Uterus (tissue), 4 donors: Measurements from ENCODE around the gene MS4A18. TPM values are rescaled to one million over a fixed set of nuclear protein-coding genes. Genes with fewer than 3 reads are reported as not detected.

Experiments used
- DNase-seq, 2 donors: peaks; one replicate each; pipeline ENCODE4 v3.0.0-alpha.2; 2019 to 2020
- H3K27ac ChIP-seq, 2 donors: fragments of 200-600 bp; sonication (generic); 1 replicate in 1 of 2; 2 replicates in 1 of 2; pipeline ENCODE4 v1.5.1; 2016 to 2018
- H3K27me3 ChIP-seq, 2 donors: fragments of 200-600 bp; sonication (generic); one replicate each; pipeline ENCODE4 v1.5.1; 2018 to 2019; ENCODE audit warnings: control low read depth in 1 of 2
- H3K36me3 ChIP-seq, 2 donors: fragments of 200-600 bp; sonication (generic); one replicate each; pipeline ENCODE4 v1.5.1; 2019; ENCODE audit warnings: control low read depth in 1 of 2
- H3K4me1 ChIP-seq, 2 donors: fragments of 200-600 bp; sonication (generic); one replicate each; pipeline ENCODE4 v1.5.1; 2018 to 2019; ENCODE audit warnings: control low read depth in 1 of 2
- H3K4me3 ChIP-seq, 2 donors: fragments of 200-600 bp; sonication (generic); 1 replicate in 1 of 2; 2 replicates in 1 of 2; pipeline ENCODE4 v1.5.1; 2018 to 2019; ENCODE audit warnings: mild to moderate bottlenecking in 1 of 2
- H3K9me3 ChIP-seq, 2 donors: fragments of 200-600 bp; sonication (generic); one replicate each; pipeline ENCODE4 v1.5.1; 2019; ENCODE audit warnings: control low read depth in 1 of 2
- POLR2A ChIP-seq, 2 donors: fragments of 450-650 bp; IDR thresholded peaks; one replicate each; pipeline ENCODE4 v1.6.1; 2016; ENCODE audit warnings: antibody characterized with exemption in 2 of 2, mild to moderate bottlenecking in 1 of 2, moderate library complexity in 1 of 2
- intact Hi-C: fragments of 100-400 bp; cut with DNase I; formaldehyde crosslinking; loops from one replicate; pipeline ENCODE4 v1.15.1; 2023; ENCODE audit warnings: low total_unique reads
- total RNA-seq, 4 donors: library from RNA; depleted of rRNA in 3 of 4; stranded (reverse); fragments of >200 nt in 3 of 4; gene quantifications; one replicate each; pipeline versions ENCODE4 v1.1.0 to v1.2.4, GENCODE V29; 2014 to 2023
- TF ChIP-seq, protein P1 (sequence below), 4 experiments: fragments of 200-600 bp in 2 of 4; fragments of 450-650 bp in 2 of 4; sonication (generic) in 2 of 4; IDR thresholded peaks; one replicate each; pipeline ENCODE4 v1.5.1; 2016 to 2019; ENCODE audit warnings: antibody characterized with exemption in 4 of 4, mild to moderate bottlenecking in 2 of 4, moderate library complexity in 1 of 4
- donor health status: DM: yes; HTN: yes; CAD: no.

MS4A18 gene
- total RNA-seq, 4 donors from 2014 or later: not detected

DNA sequence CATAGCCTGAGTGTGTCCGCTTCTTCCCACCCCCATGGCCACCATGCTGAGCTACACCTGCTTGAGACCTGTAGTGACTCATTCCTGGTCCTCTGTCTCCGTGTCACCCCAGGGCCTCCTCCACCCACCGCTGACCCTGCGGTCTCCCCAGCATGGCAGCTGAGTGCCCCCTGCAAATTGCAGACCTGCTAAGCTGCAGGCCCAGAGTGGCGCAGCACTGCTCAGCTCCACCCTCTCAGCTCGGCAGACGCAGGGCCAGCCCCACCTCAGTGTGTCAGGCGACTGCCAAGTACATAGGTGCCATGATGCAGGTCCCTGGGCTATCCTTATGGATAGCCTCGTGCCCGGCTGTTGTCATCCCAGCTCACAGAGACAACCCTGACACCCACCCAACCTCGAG is 45.3 kb downstream of the MS4A18 start:
- H3K27ac ChIP-seq: no peak overlapping the region

DNA sequence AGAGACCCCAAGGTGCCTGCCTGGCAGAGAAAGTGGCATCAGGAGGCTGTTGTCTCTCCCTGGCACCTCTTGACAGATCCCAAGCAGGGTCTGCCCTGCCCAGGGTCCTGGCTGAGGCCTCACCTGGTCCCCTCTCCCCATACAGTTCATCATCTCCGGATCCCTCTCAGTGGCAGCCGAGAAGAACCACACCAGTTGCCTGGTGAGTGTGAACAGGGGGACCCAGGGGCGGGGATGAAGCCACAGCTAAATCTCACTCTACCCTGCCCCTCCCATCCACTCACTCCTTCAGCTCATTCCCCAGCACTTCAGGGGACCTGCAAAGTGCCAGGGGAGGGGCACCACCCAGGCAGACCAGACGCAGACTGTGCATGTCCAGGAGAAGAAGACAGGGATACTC is 46.6 kb downstream of the MS4A18 start:
- Histone ChIP-seq H3K9me3 (no peaks in the 10 kb centered on the region), H3K4me1 (no peaks in the 10 kb centered on the region), H3K27me3 (no peaks in the 10 kb centered on the region), H3K27ac (no peak overlapping the region), H3K36me3 (no peaks in the 10 kb centered on the region), H3K4me3 (no peak overlapping the region)
- TF ChIP-seq, protein P1, sequence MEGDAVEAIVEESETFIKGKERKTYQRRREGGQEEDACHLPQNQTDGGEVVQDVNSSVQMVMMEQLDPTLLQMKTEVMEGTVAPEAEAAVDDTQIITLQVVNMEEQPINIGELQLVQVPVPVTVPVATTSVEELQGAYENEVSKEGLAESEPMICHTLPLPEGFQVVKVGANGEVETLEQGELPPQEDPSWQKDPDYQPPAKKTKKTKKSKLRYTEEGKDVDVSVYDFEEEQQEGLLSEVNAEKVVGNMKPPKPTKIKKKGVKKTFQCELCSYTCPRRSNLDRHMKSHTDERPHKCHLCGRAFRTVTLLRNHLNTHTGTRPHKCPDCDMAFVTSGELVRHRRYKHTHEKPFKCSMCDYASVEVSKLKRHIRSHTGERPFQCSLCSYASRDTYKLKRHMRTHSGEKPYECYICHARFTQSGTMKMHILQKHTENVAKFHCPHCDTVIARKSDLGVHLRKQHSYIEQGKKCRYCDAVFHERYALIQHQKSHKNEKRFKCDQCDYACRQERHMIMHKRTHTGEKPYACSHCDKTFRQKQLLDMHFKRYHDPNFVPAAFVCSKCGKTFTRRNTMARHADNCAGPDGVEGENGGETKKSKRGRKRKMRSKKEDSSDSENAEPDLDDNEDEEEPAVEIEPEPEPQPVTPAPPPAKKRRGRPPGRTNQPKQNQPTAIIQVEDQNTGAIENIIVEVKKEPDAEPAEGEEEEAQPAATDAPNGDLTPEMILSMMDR (IDR thresholded peaks at IDR 0.05): no peak
- TF ChIP-seq POLR2A (IDR thresholded peaks at IDR 0.05): no peak
- no peak for DNase-seq
- intact Hi-C loops: no loop called here

More for the DNA sequence above, 45.3 kb downstream of the MS4A18 start:
- H3K9me3 ChIP-seq: no peaks in the 10 kb centered on the region
- H3K4me3 ChIP-seq: no peak overlapping the region
- intact Hi-C loops: no loop called here
- TF ChIP-seq, protein P1 (IDR thresholded peaks at IDR 0.05): no peak
- TF ChIP-seq POLR2A (IDR thresholded peaks at IDR 0.05): no peak
- no peaks in the 10 kb centered on the region for H3K4me1 ChIP-seq
- H3K27me3 ChIP-seq: no peaks in the 10 kb centered on the region
- DNase-seq: no peak
- no peaks in the 10 kb centered on the region for H3K36me3 ChIP-seq

DNA sequence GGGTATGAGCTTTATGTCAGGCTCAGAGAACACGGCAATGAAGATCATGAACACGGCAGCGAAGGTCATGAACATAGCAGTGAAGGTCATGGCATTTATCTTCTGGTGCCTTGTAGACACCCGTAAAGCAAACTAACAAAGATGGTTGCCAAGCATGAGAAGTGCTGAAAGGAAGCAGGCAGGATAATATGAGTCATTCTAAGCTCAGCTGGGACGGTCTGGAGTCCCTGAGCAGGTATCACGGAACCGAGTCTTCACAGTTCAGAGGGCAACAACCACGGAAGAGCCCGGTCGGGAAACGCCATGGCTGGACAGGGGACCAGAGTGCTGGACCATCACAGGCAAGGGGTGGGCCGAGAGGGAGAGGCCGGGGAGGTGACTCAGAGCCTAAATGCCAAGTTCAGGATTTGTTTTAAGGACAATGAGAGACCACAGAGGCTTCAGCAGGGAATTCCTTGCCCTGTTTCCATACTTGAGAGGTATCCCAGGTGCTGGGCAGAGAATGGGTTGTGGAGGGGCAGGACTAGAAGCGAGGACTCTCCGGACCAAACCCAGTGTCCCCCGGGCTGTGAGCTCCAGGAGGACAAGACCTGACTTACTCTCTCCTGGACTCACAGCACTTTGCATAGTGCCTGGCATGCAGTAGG is 47.5 kb downstream of the MS4A18 start:
- Histone ChIP-seq H3K4me1 (no peaks in the 10 kb centered on the region), H3K27ac (no peak overlapping the region), H3K4me3 (no peak overlapping the region), H3K9me3 (no peaks in the 10 kb centered on the region), H3K27me3 (no peaks in the 10 kb centered on the region), H3K36me3 (no peaks in the 10 kb centered on the region)
- no peak for DNase-seq
- TF ChIP-seq, protein P1 (IDR thresholded peaks at IDR 0.05): no peak
- TF ChIP-seq POLR2A (IDR thresholded peaks at IDR 0.05): no peak
- intact Hi-C loops: no loop called here

DNA sequence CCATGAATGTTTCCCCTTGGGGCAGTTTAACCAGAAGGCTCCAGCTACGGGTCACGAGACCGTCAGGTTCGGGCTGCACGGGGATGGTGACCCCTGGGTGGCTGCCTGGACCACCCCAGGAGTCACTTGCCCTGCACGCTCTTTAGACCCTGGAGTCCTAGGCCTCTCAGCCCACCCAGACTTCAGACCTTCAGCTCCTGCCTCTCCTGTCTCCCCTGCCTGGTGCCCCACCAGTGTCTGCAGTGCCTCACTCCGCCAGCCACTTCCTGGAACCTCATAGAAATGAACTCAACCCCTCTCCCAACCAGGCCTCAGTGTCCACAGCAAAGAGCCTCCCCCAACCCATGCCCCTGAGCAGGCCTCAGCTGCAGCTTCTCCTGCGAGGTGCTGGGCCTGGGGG is 48.1 kb downstream of the MS4A18 start:
- Histone ChIP-seq H3K9me3 (no peaks in the 10 kb centered on the region), H3K4me1 (no peaks in the 10 kb centered on the region), H3K4me3 (no peak overlapping the region), H3K27me3 (no peaks in the 10 kb centered on the region), H3K27ac (no peak overlapping the region), H3K36me3 (no peaks in the 10 kb centered on the region)
- no peak for TF ChIP-seq POLR2A (IDR thresholded peaks at IDR 0.05)
- TF ChIP-seq, protein P1 (IDR thresholded peaks at IDR 0.05): no peak
- intact Hi-C loops: no loop called here
- no peak for DNase-seq

DNA sequence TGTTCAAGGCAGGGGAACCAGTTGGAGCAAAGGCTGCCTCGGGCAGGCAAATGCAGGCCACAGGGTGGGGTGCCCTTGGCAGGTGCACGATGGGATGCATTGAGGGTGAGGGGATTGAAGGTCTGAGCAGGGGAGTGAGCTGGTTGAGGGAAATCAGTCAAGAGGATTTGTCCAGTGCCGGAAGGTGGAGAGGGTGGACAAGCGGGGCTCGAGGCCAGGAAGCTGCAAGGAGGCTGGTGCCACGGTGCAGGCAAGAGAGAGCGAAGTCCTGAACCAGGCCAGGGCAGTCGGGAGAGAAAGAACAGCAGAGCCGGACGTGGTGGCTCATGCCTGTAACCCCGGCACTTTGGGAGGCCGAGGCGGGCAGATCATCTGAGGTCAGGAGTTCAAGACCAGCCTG is 50.2 kb downstream of the MS4A18 start:
- Histone ChIP-seq H3K4me3 (no peak overlapping the region), H3K27ac (no peak overlapping the region), H3K27me3 (no peaks in the 10 kb centered on the region), H3K9me3 (no peaks in the 10 kb centered on the region), H3K36me3 (no peaks in the 10 kb centered on the region), H3K4me1 (no peaks in the 10 kb centered on the region)
- intact Hi-C loops: no loop called here
- no peak for DNase-seq
- TF ChIP-seq, protein P1 (IDR thresholded peaks at IDR 0.05): no peak
- TF ChIP-seq POLR2A (IDR thresholded peaks at IDR 0.05): no peak
